ENCODE results near the gene SMIM45.

Gene SMIM45

DNA sequence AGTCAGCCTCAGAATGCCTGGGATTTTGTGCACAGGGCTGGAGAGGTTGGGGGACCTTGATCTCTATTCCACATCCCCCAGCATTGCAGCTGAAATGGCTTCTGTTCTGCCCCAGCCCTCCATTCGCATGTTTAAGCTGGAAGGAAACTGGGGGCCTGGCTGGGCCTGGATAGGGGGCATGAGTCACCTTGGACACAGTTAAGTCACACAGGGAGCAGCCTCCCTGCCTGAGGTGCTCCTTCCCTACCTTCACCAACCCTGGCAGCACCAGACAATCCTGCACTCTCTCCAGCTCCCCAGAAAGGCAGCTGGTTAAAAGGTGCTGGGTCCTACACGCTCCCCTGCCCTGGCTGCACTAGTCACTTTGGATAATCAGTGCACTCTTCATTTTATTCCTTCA, 763 bp downstream of the SMIM45 start:
- Histone ChIP-seq H3K9ac (ENCODE audit: low read depth, low read length) (no peak overlapping the region), H3K4ac (ENCODE audit: low read depth, low read length) (no peak overlapping the region), H2BK120ac (ENCODE audit: low read depth, low read length) (no peak overlapping the region), H2AK9ac (replicated peaks; ENCODE audit: low read depth, low read length, poor library complexity) (no peak overlapping the region), H2AK5ac (ENCODE audit: low read depth, low read length) (no peak overlapping the region), H3K4me2 (ENCODE audit: low read depth, low read length) (no peak overlapping the region), H3K9me3 (ENCODE audit: control insufficient read depth, insufficient read depth, low read length) (no peaks in the 10 kb centered on the region), H3K4me3 (ENCODE audit: insufficient read depth, low read depth, low read length) (no peak overlapping the region), H2BK20ac (ENCODE audit: low read depth, low read length) (no peak overlapping the region), H4K8ac (ENCODE audit: low read depth in 2 of 2, low read length in 2 of 2) (no peak overlapping the region), H3K79me1 (ENCODE audit: low read depth in 1 of 2, low read length in 2 of 2) (no peaks in the 10 kb centered on the region), H3K36me3 (ENCODE audit: control insufficient read depth, insufficient read depth, low read length) (no peaks in the 10 kb centered on the region), H2BK5ac (ENCODE audit: low read depth, low read length, poor library complexity, severe bottlenecking) (no peak overlapping the region), H3K14ac (replicated peaks; ENCODE audit: low read depth, low read length) (no peak overlapping the region), H3K18ac (ENCODE audit: low read depth, low read length) (no peak overlapping the region), H4K20me1 (ENCODE audit: insufficient read depth, low read length) (no peaks in the 10 kb centered on the region; the same call in 1 of the 2 replicates), H4K91ac (ENCODE audit: insufficient read depth, low read depth, low read length) (no peak overlapping the region), H3K27ac (ENCODE audit: insufficient read depth, low read length) (no peak overlapping the region), H3K23ac (ENCODE audit: low read depth, low read length) (no peak overlapping the region), H2BK15ac (ENCODE audit: low read depth, low read length) (no peak overlapping the region), H3K4me1 (ENCODE audit: control insufficient read depth, insufficient read depth, low read length) (no peaks in the 10 kb centered on the region), H3K56ac (ENCODE audit: extremely low read depth, insufficient read depth, low read length) (no peak overlapping the region), H3K9me1 (ENCODE audit: insufficient read depth, low read length) (no peaks in the 10 kb centered on the region), H2AFZ (replicated peaks; ENCODE audit: low read length, poor library complexity) (no peak overlapping the region), H4K5ac (ENCODE audit: low read depth, low read length) (no peak overlapping the region), H3K27me3 (ENCODE audit: control insufficient read depth, insufficient read depth, low read length) (no peaks in the 10 kb centered on the region)
- no peak for DNase-seq
- ChIA-PET CTCF (no interaction called here), POLR2A (ENCODE audit: unreplicated experiment) (no interaction called here)
- in situ Hi-C loops (cut with MboI; ENCODE audit: low sequenced_read_pairs) (no loop called here), intact Hi-C loops (cut with micrococcal nuclease) (no loop called here), dilution Hi-C loops (cut with HindIII; ENCODE audit: low sequenced_read_pairs, unreplicated experiment) (no loop called here)
- ATAC-seq (ENCODE audit: low read depth): no peak
- no TSS peak for BruUV-seq (replicated peaks)
- TF ChIP-seq FOS (IDR thresholded peaks at IDR 0.05; ENCODE audit: low read depth, low read length) (no peak), BHLHE40 (IDR thresholded peaks at IDR 0.05; ENCODE audit: low read depth, low read length) (no peak), MAFK (IDR thresholded peaks at IDR 0.05; ENCODE audit: low read depth, low read length) (no peak), RAD21 (IDR thresholded peaks at IDR 0.05; ENCODE audit: low read length) (no peak), RCOR1 (IDR thresholded peaks at IDR 0.05; ENCODE audit: insufficient replicate concordance, low read length) (no peak), MAZ (IDR thresholded peaks at IDR 0.05; ENCODE audit: borderline replicate concordance, low read depth, low read length) (no peak), MXI1 (IDR thresholded peaks at IDR 0.05; ENCODE audit: borderline replicate concordance, low read depth, low read length) (no peak), CEBPB (IDR thresholded peaks at IDR 0.05; ENCODE audit: low read depth, low read length) (no peak), CHD1 (IDR thresholded peaks at IDR 0.05; ENCODE audit: low read depth, low read length) (no peak), SMC3 (IDR thresholded peaks at IDR 0.05; ENCODE audit: low read depth, low read length) (no peak), POLR2A (IDR thresholded peaks at IDR 0.05; ENCODE audit: low read depth, low read length) (no peak)
- TF ChIP-seq, protein P1, sequence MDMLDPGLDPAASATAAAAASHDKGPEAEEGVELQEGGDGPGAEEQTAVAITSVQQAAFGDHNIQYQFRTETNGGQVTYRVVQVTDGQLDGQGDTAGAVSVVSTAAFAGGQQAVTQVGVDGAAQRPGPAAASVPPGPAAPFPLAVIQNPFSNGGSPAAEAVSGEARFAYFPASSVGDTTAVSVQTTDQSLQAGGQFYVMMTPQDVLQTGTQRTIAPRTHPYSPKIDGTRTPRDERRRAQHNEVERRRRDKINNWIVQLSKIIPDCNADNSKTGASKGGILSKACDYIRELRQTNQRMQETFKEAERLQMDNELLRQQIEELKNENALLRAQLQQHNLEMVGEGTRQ (IDR thresholded peaks at IDR 0.05; ENCODE audit: low read depth, low read length): no peak
- TF ChIP-seq, protein P2, sequence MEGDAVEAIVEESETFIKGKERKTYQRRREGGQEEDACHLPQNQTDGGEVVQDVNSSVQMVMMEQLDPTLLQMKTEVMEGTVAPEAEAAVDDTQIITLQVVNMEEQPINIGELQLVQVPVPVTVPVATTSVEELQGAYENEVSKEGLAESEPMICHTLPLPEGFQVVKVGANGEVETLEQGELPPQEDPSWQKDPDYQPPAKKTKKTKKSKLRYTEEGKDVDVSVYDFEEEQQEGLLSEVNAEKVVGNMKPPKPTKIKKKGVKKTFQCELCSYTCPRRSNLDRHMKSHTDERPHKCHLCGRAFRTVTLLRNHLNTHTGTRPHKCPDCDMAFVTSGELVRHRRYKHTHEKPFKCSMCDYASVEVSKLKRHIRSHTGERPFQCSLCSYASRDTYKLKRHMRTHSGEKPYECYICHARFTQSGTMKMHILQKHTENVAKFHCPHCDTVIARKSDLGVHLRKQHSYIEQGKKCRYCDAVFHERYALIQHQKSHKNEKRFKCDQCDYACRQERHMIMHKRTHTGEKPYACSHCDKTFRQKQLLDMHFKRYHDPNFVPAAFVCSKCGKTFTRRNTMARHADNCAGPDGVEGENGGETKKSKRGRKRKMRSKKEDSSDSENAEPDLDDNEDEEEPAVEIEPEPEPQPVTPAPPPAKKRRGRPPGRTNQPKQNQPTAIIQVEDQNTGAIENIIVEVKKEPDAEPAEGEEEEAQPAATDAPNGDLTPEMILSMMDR (conservative IDR thresholded peaks at IDR 0.05; ENCODE audit: low read depth, low read length): no peak
- TF ChIP-seq, protein P3, sequence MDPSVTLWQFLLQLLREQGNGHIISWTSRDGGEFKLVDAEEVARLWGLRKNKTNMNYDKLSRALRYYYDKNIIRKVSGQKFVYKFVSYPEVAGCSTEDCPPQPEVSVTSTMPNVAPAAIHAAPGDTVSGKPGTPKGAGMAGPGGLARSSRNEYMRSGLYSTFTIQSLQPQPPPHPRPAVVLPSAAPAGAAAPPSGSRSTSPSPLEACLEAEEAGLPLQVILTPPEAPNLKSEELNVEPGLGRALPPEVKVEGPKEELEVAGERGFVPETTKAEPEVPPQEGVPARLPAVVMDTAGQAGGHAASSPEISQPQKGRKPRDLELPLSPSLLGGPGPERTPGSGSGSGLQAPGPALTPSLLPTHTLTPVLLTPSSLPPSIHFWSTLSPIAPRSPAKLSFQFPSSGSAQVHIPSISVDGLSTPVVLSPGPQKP (IDR thresholded peaks at IDR 0.05; ENCODE audit: borderline replicate concordance, low read depth, low read length): no peak
- no CpG with 5 or more reads among the region's 2 CpGs for WGBS, 2 experiments (ENCODE audit: extremely low coverage in 2 of 2, insufficient read length in 1 of 2)

Measured in IMR-90 (cell line).